WERI-Rb-1 (cell line): ENCODE results near the gene CLEC11A.
A peak's percentile ranks its signal among the peaks of the same experiment; 100 is the strongest.

Source experiments
- DNase-seq: peaks from one replicate; pipeline ENCODE4 v3.0.0-alpha.2; 2020
- H3K27ac ChIP-seq: fragments of 250-450 bp; sonication (Bioruptor Pico); 2 replicates; pipeline ENCODE4 v1.5.1; 2020; ENCODE audit warnings: mild to moderate bottlenecking, moderate library complexity
- H3K27me3 ChIP-seq: fragments of 250-450 bp; sonication (Bioruptor Pico); 2 replicates; pipeline ENCODE4 v1.5.1; 2021; ENCODE audit warnings: mild to moderate bottlenecking, low read depth, moderate library complexity; ENCODE audit not compliant: insufficient read depth, severe bottlenecking
- H3K36me3 ChIP-seq: fragments of 250-450 bp; sonication (Bioruptor Pico); 2 replicates; pipeline ENCODE4 v1.5.1; 2020; ENCODE audit warnings: mild to moderate bottlenecking, moderate library complexity
- H3K4me3 ChIP-seq: 2 replicates; pipeline ENCODE4 v1.5.1; 2011; ENCODE audit warnings: low read depth, mild to moderate bottlenecking, control low read depth, low read length
- H3K9me3 ChIP-seq: fragments of 250-450 bp; sonication (Bioruptor Pico); 2 replicates; pipeline ENCODE4 v1.5.1; 2021; ENCODE audit warnings: mild to moderate bottlenecking, moderate library complexity; ENCODE audit not compliant: severe bottlenecking
- CTCF ChIP-seq: IDR thresholded peaks from 2 replicates; pipeline ENCODE4 v1.5.1; 2011; ENCODE audit warnings: low read depth, mild to moderate bottlenecking, control low read depth, inconsistent platforms, low read length

CLEC11A gene

GRCh38 chr19:50702871-50703829 lies 20.0 kb upstream of the CLEC11A start:
- TF ChIP-seq CTCF = no peak
- Histone ChIP-seq H3K27ac (no peak overlapping the region), H3K4me3 (no peak overlapping the region), H3K27me3 (peaks cover 14% of the 10 kb centered on the region), H3K9me3 (no peaks in the 10 kb centered on the region), H3K36me3 (no peaks in the 10 kb centered on the region)
- peak; percentile 57 for DNase-seq

GRCh38 chr19:50703915-50704796 lies 19.0 kb upstream of the CLEC11A start:
- peak; percentile 68 for DNase-seq
- TF ChIP-seq CTCF = peak; percentile 63
- Histone ChIP-seq H3K36me3 (no peaks in the 10 kb centered on the region), H3K27me3 (peaks cover 14% of the 10 kb centered on the region), H3K9me3 (no peaks in the 10 kb centered on the region), H3K4me3 (no peak overlapping the region), H3K27ac (no peak overlapping the region)

- peak; percentile 85 for TF ChIP-seq CTCF
- H3K27me3 ChIP-seq = peaks cover 14% of the 10 kb centered on the region
- no peaks in the 10 kb centered on the region for H3K36me3 ChIP-seq
- no peak overlapping the region for H3K4me3 ChIP-seq
- DNase-seq = peak; percentile 76
- no peak overlapping the region for H3K27ac ChIP-seq
- no peaks in the 10 kb centered on the region for H3K9me3 ChIP-seq
Measured at GRCh38 chr19:50705422-50706019, 17.6 kb upstream of the CLEC11A start.

- no peak for DNase-seq
- H3K4me3 ChIP-seq = no peak overlapping the region
- no peaks in the 10 kb centered on the region for H3K9me3 ChIP-seq
- no peak for TF ChIP-seq CTCF
- H3K27me3 ChIP-seq = peaks cover 14% of the 10 kb centered on the region
- no peaks in the 10 kb centered on the region for H3K36me3 ChIP-seq
- no peak overlapping the region for H3K27ac ChIP-seq
Measured at GRCh38 chr19:50706387-50706786, 16.8 kb upstream of the CLEC11A start.

GRCh38 chr19:50708179-50708879 lies 14.8 kb upstream of the CLEC11A start:
- Histone ChIP-seq H3K36me3 (no peaks in the 10 kb centered on the region), H3K27me3 (peaks cover 14% of the 10 kb centered on the region), H3K4me3 (no peak overlapping the region), H3K9me3 (no peaks in the 10 kb centered on the region), H3K27ac (no peak overlapping the region)
- no peak for TF ChIP-seq CTCF
- DNase-seq = no peak
